ENCODE results near the gene TTC23L.

TTC23L gene

GRCh38 chr5:34833976-34834793 is 4.8 kb upstream of the TTC23L start:
- no peak for DNase-seq

DNA sequence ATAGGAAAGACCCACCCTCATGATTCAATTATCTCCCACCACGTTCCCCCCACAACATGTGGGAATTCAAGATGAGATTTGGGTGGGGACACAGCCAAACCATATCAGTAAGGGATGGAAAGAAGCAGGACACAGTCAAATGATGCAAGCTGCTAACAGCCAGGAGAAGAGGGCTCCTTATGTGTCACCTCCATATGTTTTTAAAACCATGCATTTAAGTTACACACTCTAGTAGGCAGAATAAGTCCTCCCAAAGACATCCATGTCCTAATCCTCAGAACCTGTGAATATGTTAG is 4.2 kb upstream of the TTC23L start:
- no peak for DNase-seq

DNA sequence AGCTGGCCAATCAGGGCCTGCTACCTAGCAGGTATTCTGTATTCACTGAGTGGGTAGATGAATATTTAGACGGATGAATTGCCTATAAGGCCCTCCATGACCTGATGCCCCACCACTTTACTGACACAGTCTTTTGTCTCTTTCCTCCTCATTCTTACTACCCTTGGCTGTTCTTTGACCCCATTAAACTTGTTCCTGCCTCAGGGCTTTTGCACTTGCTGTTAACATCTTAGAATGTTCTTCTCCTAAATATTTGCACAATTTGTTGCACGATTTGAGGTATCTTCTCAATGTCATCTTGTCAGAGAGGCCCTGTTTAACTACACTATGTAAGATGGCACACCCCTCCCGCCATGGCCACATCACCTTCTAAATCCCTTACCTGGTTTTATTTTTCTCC is 3.3 kb upstream of the TTC23L start:
- no peak for DNase-seq

DNA sequence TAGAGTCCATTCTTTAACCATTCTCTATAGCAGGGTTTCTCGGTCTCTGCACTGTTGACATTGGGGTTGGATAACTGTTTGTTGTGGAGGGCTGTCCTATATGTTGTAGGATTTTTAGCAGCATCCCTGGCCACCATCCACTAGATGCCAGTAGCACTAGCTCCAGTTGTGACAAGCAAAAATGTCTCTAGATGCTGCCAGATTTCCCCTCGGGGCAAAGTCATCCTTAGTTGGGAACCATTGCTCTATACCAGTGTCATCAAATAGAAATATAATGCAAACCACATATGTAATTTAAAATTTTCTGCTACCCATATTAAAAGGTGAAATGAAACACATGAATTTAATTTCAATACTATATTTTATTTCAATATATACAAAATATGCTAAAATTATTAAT is 2.9 kb downstream of the TTC23L start:
- DNase-seq = no peak

- DNase-seq = no peak
These were observed 3.6 kb downstream of the TTC23L start for GRCh38 chr5:34842554-34842953.

- DNase-seq = no peak
These were observed 4.5 kb downstream of the TTC23L start for GRCh38 chr5:34843497-34843896.

DNA sequence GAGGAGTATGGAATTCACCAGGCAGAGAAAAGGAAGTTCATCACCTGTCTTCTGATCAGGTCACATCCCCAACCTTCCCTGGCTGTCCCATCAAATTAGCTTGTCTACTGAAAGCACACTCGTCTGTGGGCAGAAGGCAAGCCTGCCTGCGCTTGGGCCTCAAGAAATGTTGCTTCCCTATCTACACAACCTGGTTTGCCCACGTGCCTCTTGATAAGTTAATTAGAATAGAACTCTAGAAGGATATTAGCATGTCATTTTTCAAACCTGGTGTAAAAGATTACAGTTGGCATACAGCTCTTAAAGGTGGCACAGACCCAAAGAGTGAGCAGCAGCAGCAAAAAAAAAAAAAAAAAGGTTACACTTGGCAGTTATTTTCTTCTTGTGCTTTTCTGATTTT is 5.1 kb downstream of the TTC23L start:
- DNase-seq = no peak

DNA sequence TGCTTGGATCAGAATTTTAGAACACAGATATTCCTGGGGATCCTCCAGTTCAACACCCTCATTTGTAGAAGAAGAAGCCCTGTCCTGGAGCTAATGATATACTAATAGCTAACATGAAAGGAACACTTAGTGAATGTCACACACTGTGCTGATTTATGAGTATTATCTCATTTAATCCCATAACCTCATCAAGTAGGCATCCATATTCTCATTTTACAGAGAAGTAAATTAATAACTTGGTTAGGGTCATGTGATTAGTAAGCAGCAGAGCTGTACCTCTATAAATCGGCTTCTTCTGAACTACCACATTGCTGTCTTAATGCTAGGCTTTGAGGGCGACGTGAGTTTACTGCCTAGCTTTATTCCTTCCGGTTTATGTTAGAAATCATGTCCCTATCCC is 6.0 kb downstream of the TTC23L start:
- DNase-seq = no peak

GRCh38 chr5:34847056-34847455 is 8.1 kb downstream of the TTC23L start:
- no peak for DNase-seq

DNA sequence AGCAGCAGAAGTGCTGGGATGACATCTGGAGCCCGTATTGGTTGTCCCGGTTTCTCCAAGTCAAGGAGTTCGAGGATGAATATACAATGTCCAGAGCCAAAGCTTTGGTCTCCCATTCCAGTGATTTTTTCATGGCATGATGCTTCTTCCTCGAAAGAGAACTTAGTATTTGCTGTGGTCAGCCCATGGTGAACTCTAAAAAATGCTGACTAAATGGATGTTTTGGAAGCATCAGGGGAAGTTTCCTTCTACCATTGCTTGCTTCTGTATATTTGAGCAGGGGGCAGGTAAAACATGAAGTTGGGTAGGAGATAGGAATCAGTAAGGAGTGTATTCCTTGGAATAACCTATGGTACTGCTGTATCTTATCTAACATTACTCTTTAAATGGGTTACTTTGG is 8.6 kb downstream of the TTC23L start:
- no peak for DNase-seq

- DNase-seq = no peak
These were observed 9.3 kb downstream of the TTC23L start for GRCh38 chr5:34848230-34848629.

DNA sequence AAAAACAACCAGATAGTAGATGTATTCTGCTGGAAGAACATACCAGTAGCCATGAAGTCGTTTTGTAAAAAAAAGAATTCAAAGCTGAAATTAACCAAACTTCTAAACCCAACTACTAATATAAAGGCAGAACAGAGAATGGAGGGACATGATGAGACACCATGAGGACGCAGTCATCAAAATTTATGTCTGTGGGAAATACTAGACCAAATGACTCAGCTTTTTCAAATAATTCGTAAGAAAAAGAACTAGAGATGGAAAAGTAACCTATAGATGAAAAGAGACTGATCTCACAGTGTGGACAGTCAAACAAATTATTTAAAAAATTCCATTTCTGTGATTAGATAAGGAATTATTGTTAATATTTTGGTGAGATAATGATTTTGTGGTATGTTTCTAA is 10.3 kb downstream of the TTC23L start:
- DNase-seq = no peak

DNA sequence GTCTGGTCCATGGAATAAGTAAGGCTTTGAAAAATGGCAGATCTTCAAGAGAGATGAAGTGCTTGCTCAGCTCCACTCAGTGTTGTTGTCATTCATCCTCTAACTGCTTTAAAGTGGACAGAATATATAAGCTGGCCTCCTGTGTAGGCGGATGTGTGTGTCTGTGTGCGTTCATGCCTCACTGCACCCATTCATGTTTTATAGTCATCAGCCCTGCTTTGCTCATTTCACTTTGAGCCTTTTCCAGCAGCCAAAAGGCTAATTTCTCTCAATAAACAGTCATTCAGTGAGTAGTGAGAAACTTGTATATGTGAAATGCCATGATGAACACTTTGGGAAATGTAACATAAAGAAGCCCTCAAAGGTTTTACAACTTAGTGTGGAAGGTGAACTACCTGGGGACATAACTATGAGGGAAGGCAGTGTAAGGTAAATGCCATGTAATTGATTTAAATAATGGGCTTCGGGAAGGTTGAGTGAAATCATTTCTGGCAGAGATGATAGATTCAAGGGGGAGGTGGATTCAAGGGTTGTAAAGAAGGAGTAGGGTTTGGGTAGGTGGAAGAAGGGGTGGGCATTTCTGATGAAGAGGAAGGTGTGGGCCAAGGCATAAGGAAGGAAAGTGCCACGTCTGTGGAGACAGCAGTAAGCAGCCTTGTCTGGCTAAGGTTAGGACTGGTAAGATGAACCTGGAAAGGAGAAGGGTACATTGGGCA is 15.7 kb downstream of the TTC23L start:
- peak; percentile 87 for DNase-seq

DNA sequence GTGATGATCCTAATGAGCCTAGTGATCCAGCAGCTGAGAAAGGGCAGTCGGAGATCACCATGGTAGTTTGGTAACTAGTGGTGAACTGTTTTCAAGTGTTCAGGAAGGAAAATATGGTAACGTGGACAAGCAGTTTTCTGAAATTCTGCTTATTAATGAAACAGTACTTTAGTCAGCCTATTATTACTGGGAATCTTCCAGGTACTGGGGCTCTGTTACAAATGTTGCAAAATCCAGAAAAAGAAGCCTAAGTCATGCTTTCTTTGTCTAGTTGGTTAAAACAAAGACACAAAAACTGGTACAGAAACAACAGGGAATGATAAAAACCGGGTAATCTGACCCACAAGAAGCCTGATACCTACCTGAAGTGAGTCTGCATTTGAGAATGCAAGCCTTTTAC is 18.2 kb downstream of the TTC23L start:
- DNase-seq = no peak

- DNase-seq = no peak
These were observed 18.9 kb downstream of the TTC23L start for GRCh38 chr5:34857894-34858293.

- DNase-seq = no peak
These were observed 19.8 kb downstream of the TTC23L start for GRCh38 chr5:34858790-34859189.

DNA sequence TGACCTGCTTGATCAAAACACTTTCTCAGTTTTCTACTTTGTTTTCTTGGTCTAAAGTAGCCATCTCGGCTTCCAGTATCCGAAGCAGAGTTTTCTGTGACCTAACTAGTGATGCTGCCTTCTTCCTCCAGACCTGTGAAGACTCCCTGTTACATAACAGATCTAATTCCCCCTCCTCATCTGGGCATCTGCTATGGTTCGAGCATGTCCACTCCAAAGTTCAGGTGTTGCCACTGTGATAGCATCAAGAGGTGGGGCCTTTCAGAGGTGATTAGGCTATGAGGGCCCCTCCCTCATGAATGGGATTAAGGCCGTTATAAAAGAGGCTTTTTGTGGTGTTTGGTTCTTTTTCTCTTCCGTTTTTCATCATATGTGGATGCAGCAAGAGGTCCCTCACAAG is 20.3 kb downstream of the TTC23L start:
- no peak for DNase-seq

DNA sequence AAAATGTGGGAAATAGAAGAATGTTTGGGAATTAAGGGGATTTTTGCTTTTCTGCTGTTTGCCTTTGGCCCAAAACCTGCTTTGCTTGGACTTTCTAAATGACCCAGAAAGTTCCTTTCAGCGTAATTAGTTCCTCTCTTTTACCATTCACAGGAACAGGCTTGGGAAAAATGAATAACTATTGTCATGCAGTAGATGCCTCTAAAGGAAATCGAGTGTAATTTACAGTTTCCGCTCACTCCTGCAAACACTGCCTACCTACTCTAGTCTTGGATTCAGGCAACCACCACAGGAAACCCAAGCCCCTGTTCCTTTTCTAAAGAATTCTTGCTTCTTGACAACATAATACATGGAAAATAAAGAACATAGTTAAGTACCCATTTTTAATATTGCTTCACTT is 25.0 kb downstream of the TTC23L start:
- no peak for DNase-seq

DNA sequence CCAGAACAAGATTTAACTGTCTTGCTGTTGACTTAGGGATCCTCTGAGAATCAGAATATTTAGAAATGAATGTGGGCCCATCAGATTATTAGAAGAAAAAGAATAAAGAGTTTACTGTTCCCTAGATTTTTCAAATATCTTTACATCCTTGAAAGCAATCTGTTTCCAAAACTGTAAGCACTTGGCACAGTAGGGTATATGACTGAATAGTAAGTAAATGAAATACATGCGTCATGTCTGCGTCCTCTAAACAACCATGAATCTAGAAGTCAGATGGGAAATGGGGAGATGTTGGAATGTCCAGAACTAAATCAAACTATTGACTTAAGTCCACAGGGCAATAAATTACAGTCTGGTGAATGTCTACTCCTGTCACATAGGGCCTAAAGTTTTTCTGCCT is 26.1 kb downstream of the TTC23L start:
- DNase-seq = no peak

DNA sequence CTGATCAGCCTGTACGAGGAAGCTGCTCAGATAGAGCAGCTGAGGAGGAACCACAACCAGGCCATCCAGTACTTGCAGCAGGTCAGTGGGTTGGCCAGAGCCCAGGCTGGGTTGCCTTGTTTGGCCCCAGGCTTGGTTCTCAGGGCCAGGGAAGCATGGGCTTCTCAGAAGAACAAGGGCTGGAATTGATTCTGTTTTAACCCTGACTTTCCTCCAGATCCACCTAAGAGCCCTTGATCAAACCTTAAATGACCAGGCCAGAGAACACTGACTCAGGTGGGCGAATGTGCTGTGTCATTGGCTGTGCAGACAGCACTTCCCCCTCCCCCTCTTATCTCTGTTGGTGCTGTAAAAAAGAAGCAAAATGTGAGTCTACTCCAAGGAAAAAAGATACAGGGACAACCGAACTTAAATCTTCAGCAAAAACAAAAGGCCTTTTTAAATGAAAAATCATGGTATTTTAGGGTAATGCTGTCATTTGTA is 28.1 kb downstream of the TTC23L start:
- no peak for DNase-seq

DNA sequence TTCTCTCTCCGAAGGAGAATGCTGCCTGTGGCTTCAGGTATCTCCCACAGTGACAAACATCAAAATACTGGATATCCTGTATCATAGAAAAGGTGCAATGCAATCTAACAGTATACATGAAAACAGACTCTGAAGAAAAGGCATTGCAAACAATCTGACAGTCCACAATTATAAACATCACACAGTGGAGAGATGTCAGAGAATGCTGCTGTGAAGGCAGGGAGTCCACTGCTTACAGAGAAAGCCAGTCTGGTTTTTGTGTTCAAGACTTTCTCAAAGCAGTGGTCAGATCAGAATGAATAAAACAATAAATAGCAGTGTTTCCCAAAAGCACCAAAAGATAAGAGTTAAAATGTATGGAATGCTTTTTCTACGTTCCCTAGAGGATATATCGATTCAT is 28.7 kb downstream of the TTC23L start:
- no peak for DNase-seq

DNA sequence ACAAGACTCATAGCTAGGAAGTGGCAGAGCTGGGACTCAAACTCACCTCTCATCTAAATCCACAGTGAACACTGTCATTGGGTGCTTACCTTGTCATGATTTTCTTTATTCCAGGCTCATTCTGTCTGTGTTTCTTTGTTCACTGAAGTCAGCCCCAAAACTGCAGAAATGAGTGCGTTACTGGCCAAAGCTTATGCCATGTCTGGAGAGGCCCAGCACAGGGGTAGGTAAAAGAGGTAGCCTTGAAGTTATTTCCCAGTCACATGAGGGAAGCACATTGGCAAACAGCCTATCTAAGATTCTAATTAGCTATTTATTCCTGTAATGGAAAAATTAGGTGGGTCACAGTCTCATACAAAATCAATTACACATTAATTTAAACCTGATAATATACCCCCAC is 29.8 kb downstream of the TTC23L start:
- DNase-seq = no peak

GRCh38 chr5:34869256-34869655 is 30.3 kb downstream of the TTC23L start:
- no peak for DNase-seq

GRCh38 chr5:34870382-34870781 is 31.4 kb downstream of the TTC23L start:
- no peak for DNase-seq

GRCh38 chr5:34876275-34876674 is 37.3 kb downstream of the TTC23L start:
- no peak for DNase-seq

Data from SHP77 treated with DMSO at 0.1 percent for 48 hours (cell line).